ENCODE data around the gene SGCD.

DNA sequence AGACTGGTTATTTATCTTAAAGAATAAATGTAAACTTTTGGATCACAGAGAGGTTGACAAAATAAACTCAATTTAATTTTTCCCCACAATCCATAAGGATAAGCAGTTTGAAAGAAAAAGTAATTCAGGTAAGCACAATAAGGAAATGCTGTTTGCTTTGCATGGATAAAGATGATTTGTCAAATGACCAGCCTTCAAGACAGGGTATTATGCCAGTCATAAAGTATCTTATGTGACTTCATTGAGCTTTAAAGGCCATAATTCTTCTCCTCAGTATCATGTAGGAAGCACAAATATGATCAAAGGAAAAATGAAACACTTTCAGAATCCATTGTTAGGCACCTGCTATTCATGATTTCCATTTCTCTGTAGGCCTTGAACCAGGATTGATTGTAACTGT is 342.5 kb downstream of the SGCD start:
- TF ChIP-seq, protein P1, sequence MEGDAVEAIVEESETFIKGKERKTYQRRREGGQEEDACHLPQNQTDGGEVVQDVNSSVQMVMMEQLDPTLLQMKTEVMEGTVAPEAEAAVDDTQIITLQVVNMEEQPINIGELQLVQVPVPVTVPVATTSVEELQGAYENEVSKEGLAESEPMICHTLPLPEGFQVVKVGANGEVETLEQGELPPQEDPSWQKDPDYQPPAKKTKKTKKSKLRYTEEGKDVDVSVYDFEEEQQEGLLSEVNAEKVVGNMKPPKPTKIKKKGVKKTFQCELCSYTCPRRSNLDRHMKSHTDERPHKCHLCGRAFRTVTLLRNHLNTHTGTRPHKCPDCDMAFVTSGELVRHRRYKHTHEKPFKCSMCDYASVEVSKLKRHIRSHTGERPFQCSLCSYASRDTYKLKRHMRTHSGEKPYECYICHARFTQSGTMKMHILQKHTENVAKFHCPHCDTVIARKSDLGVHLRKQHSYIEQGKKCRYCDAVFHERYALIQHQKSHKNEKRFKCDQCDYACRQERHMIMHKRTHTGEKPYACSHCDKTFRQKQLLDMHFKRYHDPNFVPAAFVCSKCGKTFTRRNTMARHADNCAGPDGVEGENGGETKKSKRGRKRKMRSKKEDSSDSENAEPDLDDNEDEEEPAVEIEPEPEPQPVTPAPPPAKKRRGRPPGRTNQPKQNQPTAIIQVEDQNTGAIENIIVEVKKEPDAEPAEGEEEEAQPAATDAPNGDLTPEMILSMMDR (conservative IDR thresholded peaks at IDR 0.05 in 1 of 2, IDR thresholded peaks at IDR 0.05 in 1 of 2; ENCODE audit: extremely low read depth in 1 of 2, insufficient read depth in 1 of 2, low read depth in 1 of 2, low read length in 2 of 2) = no peak
- TF ChIP-seq EZH2 (IDR thresholded peaks at IDR 0.05; ENCODE audit: borderline replicate concordance, low read length) = no peak

Measured in mammary epithelial cell (primary cell).